NCI-H748 (cell line): ENCODE measurements around the gene MTMR3.
"Not testable (repeated sequence)": the region's sequence is repeated elsewhere in the genome, so short reads cannot be mapped to it uniquely, and the experiment has no call there.

ENCODE experiments used
- DNase-seq: peaks from one replicate; lab custom pipeline; 2025; ENCODE audit not compliant: unreplicated experiment; lab: John Stamatoyannopoulos, UW

Gene MTMR3

GRCh38 chr22:29883045-29883774 is at the start of gene MTMR3:
Gene MTMR3, plus strand, starts transcription at chr22:29883174. Its CDS starts 87,886 bp downstream, at chr22:29971060.
- peak; percentile 85 for DNase-seq

GRCh38 chr22:29833392-29833965 is 49.5 kb upstream of the MTMR3 start:
- DNase-seq, result no peak

- DNase-seq, result no peak
Observed at GRCh38 chr22:29834046-29834445, 48.9 kb upstream of the MTMR3 start.

- DNase-seq, result not testable (repeated sequence)
Observed at GRCh38 chr22:29836791-29837370, 46.1 kb upstream of the MTMR3 start.

GRCh38 chr22:29837741-29838598 is 45.0 kb upstream of the MTMR3 start, which contains the start of gene ASCC2:
Gene ASCC2, minus strand, starts transcription at chr22:29838274. Its CDS starts 5,949 bp downstream, at chr22:29832325.
- DNase-seq, result peak; percentile 97

- DNase-seq, result no peak
Observed at GRCh38 chr22:29838599-29838956, 44.4 kb upstream of the MTMR3 start.

GRCh38 chr22:29839039-29839438 is 43.9 kb upstream of the MTMR3 start:
- no peak for DNase-seq

- DNase-seq, result no peak
Observed at GRCh38 chr22:29840498-29840897, 42.5 kb upstream of the MTMR3 start.

- DNase-seq, result no peak
Observed at GRCh38 chr22:29842172-29842571, 40.8 kb upstream of the MTMR3 start.

GRCh38 chr22:29842740-29843139 is 40.2 kb upstream of the MTMR3 start:
- DNase-seq, result no peak

GRCh38 chr22:29846290-29846689 is 36.7 kb upstream of the MTMR3 start:
- DNase-seq, result no peak

- DNase-seq, result no peak
Observed at GRCh38 chr22:29848111-29848510, 34.9 kb upstream of the MTMR3 start.

GRCh38 chr22:29854432-29854831 is 28.5 kb upstream of the MTMR3 start:
- DNase-seq, result no peak

GRCh38 chr22:29855611-29856181 is 27.3 kb upstream of the MTMR3 start:
- DNase-seq, result no peak

GRCh38 chr22:29856496-29856895 is 26.5 kb upstream of the MTMR3 start:
- DNase-seq, result no peak

- DNase-seq, result not testable (repeated sequence)
Observed at GRCh38 chr22:29859030-29859429, 23.9 kb upstream of the MTMR3 start.

- DNase-seq, result no peak
Observed at GRCh38 chr22:29860006-29860766, 22.8 kb upstream of the MTMR3 start.

- DNase-seq, result no peak
Observed at GRCh38 chr22:29861672-29862297, 21.2 kb upstream of the MTMR3 start.

GRCh38 chr22:29865572-29865971 is 17.4 kb upstream of the MTMR3 start:
- not testable (repeated sequence) for DNase-seq

GRCh38 chr22:29867260-29867659 is 15.7 kb upstream of the MTMR3 start:
- DNase-seq, result no peak
